Measurements from ENCODE around the gene PAOX. TPM values are rescaled to one million over a fixed set of nuclear protein-coding genes. Genes with fewer than 3 reads are reported as not detected.

The PAOX gene
- total RNA-seq, 2 donors from 2014 or later: 9.7 to 11.1 TPM

GRCh38 chr10:133346413-133346812 lies 32.6 kb upstream of the PAOX start:
- Mint-ChIP-seq H3K9me3 (no peaks in the 10 kb centered on the region), H3K4me3 (no peak overlapping the region), H3K36me3 (ENCODE audit: low read depth) (no peaks in the 10 kb centered on the region), H3K4me1 (peaks cover 5% of the 10 kb centered on the region), H3K27ac (no peak overlapping the region), H3K27me3 (ENCODE audit: insufficient read depth) (peaks cover 32% of the 10 kb centered on the region)
- no peak for TF ChIP-seq CTCF (conservative IDR thresholded peaks at IDR 0.05)
- Histone ChIP-seq H3K9me3 (ENCODE audit: control insufficient read depth, low read length) (no peaks in the 10 kb centered on the region), H3K36me3 (ENCODE audit: control insufficient read depth, insufficient read depth, low read length) (no peaks in the 10 kb centered on the region), H3K27ac (ENCODE audit: low read depth, low read length) (no peak overlapping the region), H3K27me3 (ENCODE audit: control insufficient read depth, insufficient read depth, low read length, poor library complexity, severe bottlenecking) (peaks cover 7% of the 10 kb centered on the region), H3K4me1 (ENCODE audit: control insufficient read depth, insufficient read depth, low read length) (no peaks in the 10 kb centered on the region), H3K4me3 (ENCODE audit: low read length) (no peak overlapping the region), H3K9ac (ENCODE audit: extremely low read depth, low read length, poor library complexity, severe bottlenecking) (no peak overlapping the region)
- no peak for DNase-seq
- WGBS, 2 experiments (ENCODE audit: insufficient coverage in 1 of 2, insufficient read length in 1 of 2): 78 to 89% methylated on average over 5 to 11 of the region's 11 CpGs

GRCh38 chr10:133347710-133348517 lies 31.1 kb upstream of the PAOX start:
- H3K4me1 Mint-ChIP-seq: peaks cover 5% of the 10 kb centered on the region
- H3K36me3 Mint-ChIP-seq (ENCODE audit: low read depth): no peaks in the 10 kb centered on the region
- DNase-seq: no peak
- WGBS, 2 experiments (ENCODE audit: insufficient coverage in 1 of 2, insufficient read length in 1 of 2): 76 to 90% methylated on average over 5 to 15 of the region's 16 CpGs
- no peaks in the 10 kb centered on the region for H3K9me3 ChIP-seq (ENCODE audit: control insufficient read depth, low read length)
- H3K4me3 Mint-ChIP-seq: no peak overlapping the region
- H3K9me3 Mint-ChIP-seq: no peaks in the 10 kb centered on the region
- no peak for TF ChIP-seq CTCF (conservative IDR thresholded peaks at IDR 0.05)
- H3K27me3 ChIP-seq (ENCODE audit: control insufficient read depth, insufficient read depth, low read length, poor library complexity, severe bottlenecking): no peaks in the 10 kb centered on the region
- no peaks in the 10 kb centered on the region for H3K36me3 ChIP-seq (ENCODE audit: control insufficient read depth, insufficient read depth, low read length)
- H3K27ac ChIP-seq (ENCODE audit: low read depth, low read length): no peak overlapping the region
- no peak overlapping the region for H3K27ac Mint-ChIP-seq
- H3K4me3 ChIP-seq (ENCODE audit: low read length): no peak overlapping the region
- no peaks in the 10 kb centered on the region for H3K4me1 ChIP-seq (ENCODE audit: control insufficient read depth, insufficient read depth, low read length)
- H3K9ac ChIP-seq (ENCODE audit: extremely low read depth, low read length, poor library complexity, severe bottlenecking): no peak overlapping the region
- peaks cover 30% of the 10 kb centered on the region for H3K27me3 Mint-ChIP-seq (ENCODE audit: insufficient read depth)

- Mint-ChIP-seq H3K27ac (no peak overlapping the region), H3K27me3 (ENCODE audit: insufficient read depth) (peaks cover 20% of the 10 kb centered on the region), H3K4me1 (peaks cover 7% of the 10 kb centered on the region), H3K9me3 (no peaks in the 10 kb centered on the region), H3K36me3 (ENCODE audit: low read depth) (no peaks in the 10 kb centered on the region), H3K4me3 (no peak overlapping the region)
- 83 to 93% methylated on average over 1 to 8 of the region's 8 CpGs for WGBS, 2 experiments (ENCODE audit: insufficient coverage in 1 of 2, insufficient read length in 1 of 2)
- Histone ChIP-seq H3K9me3 (ENCODE audit: control insufficient read depth, low read length) (no peaks in the 10 kb centered on the region), H3K27me3 (ENCODE audit: control insufficient read depth, insufficient read depth, low read length, poor library complexity, severe bottlenecking) (no peaks in the 10 kb centered on the region), H3K36me3 (ENCODE audit: control insufficient read depth, insufficient read depth, low read length) (peaks cover 1% of the 10 kb centered on the region), H3K4me3 (ENCODE audit: low read length) (no peak overlapping the region), H3K27ac (ENCODE audit: low read depth, low read length) (no peak overlapping the region), H3K9ac (ENCODE audit: extremely low read depth, low read length, poor library complexity, severe bottlenecking) (no peak overlapping the region), H3K4me1 (ENCODE audit: control insufficient read depth, insufficient read depth, low read length) (no peaks in the 10 kb centered on the region)
- no peak for TF ChIP-seq CTCF (conservative IDR thresholded peaks at IDR 0.05)
- DNase-seq: no peak
Observed at GRCh38 chr10:133349160-133349568, 29.9 kb upstream of the PAOX start.

Measured in endodermal cell (in vitro differentiated cells).